GM19193 (cell line): ENCODE measurements around the gene ACVRL1.

Experiments
- POLR2A ChIP-seq: IDR thresholded peaks from 4 replicates; pipeline ENCODE4 v1.6.1; 2011; ENCODE audit not compliant: insufficient read depth, insufficient read length; ENCODE audit errors: extremely low read depth

ACVRL1 gene

DNA sequence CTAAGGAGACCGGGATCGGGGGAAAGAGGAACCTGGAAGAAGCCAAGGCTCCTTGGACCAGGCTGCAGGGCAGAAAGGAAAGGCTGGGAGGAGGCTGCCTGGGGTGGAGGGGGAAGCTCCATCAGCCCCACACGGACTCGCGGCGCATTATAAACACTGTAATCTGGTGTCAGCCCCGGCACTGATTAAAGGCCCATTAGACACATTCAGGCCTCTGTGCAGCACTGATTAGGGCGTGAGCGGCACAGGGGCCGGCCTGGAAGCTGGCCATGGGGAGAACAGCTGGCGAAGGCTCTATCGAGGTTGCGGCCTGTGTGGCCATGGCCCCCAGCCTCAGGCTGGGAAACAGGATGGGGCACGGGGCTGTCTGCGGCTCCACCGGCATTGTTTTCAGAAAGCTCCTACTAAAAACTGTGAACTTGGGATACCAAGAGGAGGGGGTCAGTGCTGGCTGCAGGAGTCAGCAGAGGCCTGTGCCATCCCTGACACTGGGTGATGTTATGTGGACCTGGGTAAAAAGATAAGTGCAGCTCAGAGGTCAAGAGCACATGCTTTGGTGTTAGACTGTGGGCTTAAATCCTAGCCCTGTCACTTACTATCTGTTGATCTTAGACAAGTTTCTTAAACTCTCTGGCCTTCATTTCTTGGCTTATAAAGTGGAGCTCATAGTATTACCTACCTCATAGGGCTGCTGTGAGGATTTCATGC is 10.6 kb downstream of the ACVRL1 start:
- no peak for TF ChIP-seq POLR2A

DNA sequence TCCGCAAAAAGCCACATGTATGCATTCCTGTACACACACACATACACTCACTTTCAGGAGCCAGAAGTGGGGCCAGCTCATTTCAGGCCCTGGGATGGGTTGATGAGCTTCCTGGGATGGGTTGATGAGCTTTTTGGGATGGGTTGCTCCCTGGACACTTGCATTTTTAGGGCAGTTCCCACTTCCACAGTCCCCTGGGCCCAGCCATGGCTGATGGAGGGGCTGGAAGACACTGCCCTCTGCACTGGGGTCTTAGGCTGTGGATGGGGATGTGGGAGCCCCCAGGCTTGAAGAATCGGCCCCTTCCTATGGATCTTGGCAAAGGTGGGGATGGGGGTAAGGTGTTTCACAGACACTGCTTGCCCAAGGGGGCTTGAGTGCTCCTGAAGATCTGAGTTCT is 12.7 kb downstream of the ACVRL1 start:
- TF ChIP-seq POLR2A, result no peak

DNA sequence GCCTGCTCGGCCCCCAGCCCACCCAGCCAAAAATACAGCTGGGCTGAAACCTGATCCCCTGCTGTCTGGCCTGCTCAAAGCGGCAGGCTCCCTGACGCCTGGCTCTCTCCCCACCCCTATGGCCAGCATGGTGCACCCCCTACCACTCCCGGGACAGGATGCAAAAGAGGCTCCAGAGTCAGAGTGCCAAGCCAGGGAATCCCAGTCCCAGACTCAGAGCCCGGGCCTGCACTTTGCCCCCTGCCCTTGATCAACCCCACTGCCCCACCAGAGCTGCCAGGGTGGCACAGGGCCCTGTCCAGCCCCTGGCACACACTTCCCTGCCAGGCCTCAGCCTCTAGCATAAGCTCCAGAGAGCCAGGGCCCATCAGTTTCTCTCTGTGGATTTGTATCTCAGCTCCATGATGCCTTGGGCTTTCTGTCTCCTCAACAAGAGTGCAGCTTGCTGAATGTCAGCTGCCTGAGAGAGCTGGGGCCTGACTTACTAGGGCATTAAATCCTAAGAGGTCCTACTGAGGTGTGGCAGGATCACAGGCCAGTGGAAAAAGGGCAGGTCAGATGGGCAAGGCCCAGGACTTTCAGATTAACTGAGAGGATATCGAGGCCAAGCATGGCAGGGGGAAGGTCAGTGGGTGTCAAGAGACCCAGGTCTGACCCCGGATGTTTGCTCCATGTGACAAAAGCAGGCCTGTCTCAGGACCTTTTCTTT is 13.9 kb downstream of the ACVRL1 start:
- TF ChIP-seq POLR2A, result no peak

DNA sequence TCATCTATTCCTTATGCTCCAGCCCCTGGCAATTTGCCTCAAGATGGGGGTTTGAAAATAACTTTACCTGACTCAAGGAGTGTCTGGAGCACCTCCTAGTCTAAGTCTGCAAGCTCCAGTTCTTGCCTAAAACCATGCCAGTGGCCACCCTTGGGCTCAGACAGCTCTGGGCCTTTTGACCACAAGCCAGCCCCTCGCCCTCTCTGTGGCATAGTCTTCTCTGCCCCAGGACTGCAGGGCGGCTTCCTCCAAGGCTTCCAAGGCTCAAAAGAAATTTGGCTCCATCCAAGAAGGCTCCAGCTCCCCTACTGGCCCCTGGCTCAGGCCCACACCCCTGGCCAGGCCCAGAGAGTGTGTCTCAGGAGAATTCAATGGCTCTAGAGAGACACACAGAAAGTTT is 14.8 kb downstream of the ACVRL1 start:
- no peak for TF ChIP-seq POLR2A

DNA sequence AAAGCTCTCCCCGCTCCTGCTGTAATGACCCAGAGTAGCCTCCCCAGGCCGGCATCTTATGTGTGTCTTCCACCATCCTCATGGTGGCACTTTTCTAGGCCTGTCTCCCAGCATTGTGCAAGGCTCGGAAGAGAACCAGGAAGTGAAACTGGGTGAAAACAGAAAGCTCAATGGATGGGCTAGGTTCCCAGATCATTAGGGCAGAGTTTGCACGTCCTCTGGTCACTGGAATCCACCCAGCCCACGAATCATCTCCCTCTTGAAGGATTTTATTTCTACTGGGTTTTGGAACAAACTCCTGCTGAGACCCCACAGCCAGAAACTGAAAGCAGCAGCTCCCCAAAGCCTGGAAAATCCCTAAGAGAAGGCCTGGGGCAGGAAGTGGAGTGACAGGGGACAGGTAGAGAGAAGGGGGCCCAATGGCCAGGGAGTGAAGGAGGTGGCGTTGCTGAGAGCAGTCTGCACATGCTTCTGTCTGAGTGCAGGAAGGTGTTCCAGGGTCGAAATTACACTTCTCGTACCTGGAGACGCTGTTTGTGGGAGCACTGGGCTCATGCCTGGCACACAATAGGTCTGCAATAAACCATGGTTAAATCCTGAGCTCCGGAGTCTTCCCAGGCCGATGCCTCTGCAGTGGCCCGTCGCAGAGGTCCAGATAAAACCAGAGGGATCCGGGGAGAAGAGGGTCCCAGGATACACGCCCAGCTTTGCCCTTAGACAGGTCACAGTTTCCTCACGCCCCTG is 15.6 kb downstream of the ACVRL1 start:
- no peak for TF ChIP-seq POLR2A

DNA sequence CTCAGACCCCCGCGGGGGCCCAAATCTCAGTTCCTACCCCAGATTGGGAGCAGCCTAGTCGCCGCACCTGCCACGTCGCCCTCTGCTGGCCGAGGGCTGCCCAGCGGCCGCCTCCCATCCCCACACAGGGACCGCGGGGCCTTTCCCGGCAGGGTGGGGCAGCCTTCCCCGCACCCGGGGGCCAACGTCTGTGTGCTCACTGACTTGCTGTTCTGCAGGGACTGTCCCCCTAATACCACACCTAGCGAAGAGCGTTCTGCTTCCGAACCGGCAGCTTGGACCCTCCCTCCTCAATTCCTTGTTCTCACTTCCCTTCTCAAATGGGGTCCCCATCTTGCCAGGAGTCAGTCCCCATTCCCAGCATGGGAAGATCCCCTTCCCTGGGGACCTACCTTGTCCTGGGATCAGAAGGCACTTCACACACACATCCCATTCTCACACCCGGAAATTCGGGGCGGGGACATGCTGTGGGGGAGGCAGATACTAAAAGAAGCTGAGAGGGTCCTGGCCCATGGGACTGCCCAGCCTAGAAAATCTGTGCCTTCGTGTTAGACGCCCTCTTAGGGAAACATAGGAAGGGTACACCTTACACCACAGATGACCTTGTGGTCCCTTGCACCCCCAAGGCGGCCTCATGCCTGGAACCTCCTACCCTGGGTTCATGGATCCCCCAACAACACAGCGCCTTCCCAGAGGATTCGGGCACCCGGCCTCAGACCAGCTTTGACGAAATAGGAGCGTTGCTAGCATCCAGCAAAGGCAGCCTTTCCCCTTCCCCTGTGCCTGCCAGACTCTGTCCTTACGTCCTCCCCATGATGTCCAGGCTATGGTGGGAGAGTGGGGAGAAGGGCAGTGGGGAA is 16.4 kb downstream of the ACVRL1 start:
- no peak for TF ChIP-seq POLR2A

DNA sequence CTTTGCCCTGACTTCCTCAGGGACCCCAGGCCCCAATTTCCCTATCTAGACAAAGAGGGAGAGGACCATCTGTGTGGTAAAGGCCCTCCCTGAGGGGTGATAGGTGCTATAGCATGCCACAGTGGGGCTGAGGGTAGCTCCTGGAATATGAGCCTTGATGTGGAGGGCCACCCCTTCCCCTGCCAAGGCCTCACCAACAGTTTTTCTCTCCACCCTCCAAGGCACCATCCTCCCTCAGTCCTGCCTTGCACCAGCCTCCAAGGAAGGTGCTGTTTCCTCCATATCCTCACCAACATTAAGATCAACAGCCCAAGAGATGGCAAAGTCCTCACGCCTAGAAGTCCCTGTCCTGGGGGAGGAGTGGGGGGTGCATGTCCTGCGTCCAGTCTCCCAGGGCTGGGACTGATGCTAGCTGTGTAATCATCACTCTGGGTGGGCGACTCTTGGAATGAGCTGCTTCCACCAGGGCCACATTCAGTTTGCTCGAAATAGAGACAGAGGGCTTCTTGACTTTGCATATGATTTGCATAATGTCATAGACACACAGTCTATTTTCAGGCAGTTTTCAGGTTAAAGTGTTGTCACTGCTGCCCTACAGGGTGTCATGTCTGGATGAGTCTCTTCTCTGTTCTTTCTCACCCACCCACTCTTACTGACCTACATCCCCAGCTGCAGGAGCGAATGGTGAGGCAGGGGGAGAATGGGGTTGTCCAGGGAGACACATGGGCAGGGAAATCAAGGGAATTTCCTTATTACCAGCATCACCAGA is 17.4 kb downstream of the ACVRL1 start:
- no peak for TF ChIP-seq POLR2A

DNA sequence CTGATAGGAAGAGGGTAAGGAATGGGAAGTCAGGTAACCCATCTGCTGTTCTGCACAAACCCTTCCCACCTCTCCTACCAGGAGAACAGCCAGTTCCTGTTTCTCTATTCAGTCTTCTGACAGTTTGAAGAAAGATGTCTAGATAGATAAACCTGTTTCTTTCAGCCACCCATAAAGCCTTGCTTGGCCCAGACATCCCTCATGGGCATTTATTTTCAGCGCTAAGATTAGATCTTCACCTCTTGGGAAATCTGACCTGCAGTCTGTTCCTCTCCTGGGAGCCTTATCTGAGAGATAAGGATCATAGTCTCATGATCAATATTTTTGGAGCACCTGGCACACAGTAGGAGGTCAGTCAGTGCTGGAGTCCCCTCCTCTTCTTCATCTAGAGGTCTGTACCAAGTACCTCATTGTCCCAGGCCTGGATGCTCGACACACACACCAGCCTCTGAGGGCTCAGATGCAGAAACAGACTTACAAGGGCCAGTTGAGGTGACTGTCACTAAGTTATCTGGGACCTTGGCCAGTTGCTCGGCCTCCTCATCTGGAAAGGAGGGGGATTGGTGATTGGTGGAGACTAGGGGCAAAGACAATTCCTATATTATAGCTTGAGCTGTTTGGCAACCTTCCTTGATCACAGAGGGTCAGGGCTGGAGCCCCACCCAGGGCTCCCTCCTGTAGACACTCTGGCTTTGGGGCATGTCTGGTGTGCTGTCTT is 18.2 kb downstream of the ACVRL1 start:
- no peak for TF ChIP-seq POLR2A

DNA sequence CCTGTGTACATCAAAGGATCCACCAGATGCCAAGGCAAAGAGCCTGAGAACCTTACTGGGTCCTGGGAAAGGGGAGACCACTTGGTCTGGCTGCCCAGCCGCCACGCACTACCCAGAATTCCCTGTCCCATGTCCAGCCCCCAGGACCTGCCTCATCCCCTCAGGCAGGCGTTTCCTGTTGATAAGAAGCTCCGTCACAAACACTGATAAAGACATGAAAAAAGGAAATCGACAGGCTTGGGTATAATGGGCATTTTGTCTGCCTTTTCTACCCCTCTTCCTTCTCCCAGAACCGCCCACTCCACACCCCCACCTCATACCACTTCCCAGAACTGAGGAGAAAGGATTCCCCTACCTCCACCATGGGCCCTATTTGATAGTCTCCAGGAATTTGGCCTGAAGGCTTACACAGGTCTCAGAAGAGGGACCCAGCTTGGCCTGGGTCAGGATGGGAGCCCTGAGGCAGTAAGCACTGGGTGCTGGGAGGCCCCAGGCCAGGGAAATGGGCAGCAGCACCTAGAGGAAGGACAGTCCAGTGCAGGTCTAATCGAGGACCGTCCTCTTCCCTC is 18.8 kb downstream of the ACVRL1 start:
- TF ChIP-seq POLR2A, result no peak

DNA sequence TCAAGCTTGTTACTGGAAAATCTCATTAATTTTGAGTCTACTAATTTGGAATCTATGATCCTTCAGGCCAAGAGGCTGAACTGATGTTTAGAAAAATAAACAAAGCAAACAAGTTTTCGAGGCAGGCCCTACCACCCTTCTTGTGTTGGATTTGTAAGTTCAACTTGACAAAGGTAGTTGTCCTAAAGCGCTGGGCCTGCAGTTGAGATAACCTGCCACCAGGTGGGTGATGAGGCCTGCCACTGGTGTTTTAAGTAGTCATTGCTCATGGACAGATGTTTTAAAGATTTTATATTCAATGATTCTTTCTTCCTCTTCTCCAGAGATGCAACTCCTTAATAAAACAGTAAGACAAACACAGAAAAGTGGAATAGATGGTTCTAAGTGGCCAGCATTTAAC is 19.4 kb downstream of the ACVRL1 start:
- TF ChIP-seq POLR2A, result no peak

DNA sequence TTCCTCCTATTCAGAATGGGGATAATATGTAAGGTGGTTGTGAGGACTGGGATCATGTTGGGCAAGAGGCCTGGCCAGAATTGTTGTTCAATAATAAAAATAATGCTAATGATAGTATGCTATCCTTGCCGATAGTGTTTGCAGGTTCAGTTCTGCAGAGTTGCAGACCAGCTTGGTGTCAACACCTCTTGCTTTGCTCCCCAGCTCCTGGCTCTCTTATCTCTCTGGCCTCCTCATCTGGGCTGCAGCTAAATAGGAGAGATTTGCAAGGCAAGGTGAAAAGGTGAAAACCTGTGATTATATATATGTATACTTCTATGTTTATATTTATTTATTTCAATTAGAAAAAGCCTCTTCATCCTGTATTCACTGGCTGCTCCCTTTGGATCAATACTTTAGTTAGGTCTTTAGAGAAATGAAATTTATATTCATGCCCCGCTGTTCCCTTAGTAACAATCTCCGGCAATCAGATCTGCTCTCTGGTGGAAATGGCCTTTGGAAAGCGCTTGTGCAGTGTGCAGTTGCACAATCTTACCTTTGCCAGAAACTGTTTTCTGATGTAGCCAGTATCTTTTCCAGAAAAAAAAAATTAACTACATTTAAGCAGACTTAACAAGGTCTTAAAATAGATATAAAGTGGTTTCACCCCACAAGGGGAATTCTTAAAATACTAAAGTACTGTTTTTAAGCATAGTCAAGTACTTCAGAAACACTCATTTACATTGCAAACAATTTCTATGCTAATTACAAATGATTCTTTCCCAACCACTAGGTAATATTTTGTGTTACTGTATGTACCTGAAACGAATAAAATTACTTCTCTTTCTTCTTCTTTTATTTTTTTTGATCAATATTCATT is 25.1 kb downstream of the ACVRL1 start:
- TF ChIP-seq POLR2A, result no peak

DNA sequence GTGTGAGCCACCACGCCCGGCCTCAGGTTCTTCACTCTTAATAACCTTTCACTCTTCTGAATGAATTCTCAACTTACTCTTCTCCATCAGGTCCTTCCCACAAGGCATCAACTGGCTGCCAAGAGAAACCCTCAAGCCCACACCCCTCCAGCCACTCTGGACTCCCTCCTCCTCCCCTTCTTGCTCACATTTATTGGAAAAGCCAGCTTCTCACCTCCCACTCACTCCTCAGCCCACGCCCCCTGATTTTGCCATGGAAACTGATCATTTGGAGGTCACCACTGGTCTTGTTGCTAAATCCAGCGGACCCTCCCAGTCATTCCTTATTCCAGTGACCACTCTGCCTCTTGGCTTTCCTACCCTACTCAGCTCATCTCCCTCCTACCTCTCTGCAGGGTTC is 26.8 kb downstream of the ACVRL1 start:
- TF ChIP-seq POLR2A, result no peak
